CMK (cell line): ENCODE results near the gene YLPM1.

Experiments used
- DNase-seq: peaks from one replicate; pipeline ENCODE4 v3.0.0-alpha.2; 2010; ENCODE audit warnings: low read depth

The YLPM1 gene

GRCh38 chr14:74786796-74787315 is 23.7 kb downstream of the YLPM1 start:
- no peak for DNase-seq

- no peak for DNase-seq
Observed at GRCh38 chr14:74792249-74793039, 29.3 kb downstream of the YLPM1 start.

- DNase-seq = no peak
Observed at GRCh38 chr14:74793506-74794155, 30.5 kb downstream of the YLPM1 start.

GRCh38 chr14:74794947-74795346 is 31.8 kb downstream of the YLPM1 start:
- no peak for DNase-seq

GRCh38 chr14:74799765-74800164 is 36.6 kb downstream of the YLPM1 start:
- DNase-seq = no peak

- no peak for DNase-seq
Observed at GRCh38 chr14:74800780-74801179, 37.7 kb downstream of the YLPM1 start.

- no peak for DNase-seq
Observed at GRCh38 chr14:74801396-74801795, 38.3 kb downstream of the YLPM1 start.

GRCh38 chr14:74804219-74804825 is 41.2 kb downstream of the YLPM1 start:
- DNase-seq = no peak

- no peak for DNase-seq
Observed at GRCh38 chr14:74807853-74808545, 44.9 kb downstream of the YLPM1 start.

GRCh38 chr14:74816124-74816523 is 53.0 kb downstream of the YLPM1 start:
- no peak for DNase-seq

- no peak for DNase-seq
Observed at GRCh38 chr14:74820288-74820687, 57.2 kb downstream of the YLPM1 start.

- DNase-seq = no peak
Observed at GRCh38 chr14:74821267-74821915, 58.3 kb downstream of the YLPM1 start.

GRCh38 chr14:74824997-74825396 is 61.9 kb downstream of the YLPM1 start:
- no peak for DNase-seq

GRCh38 chr14:74826574-74826973 is 63.5 kb downstream of the YLPM1 start:
- no peak for DNase-seq

GRCh38 chr14:74829251-74829650 is 66.1 kb downstream of the YLPM1 start:
- DNase-seq = no peak

- no peak for DNase-seq
Observed at GRCh38 chr14:74832849-74833248, 69.7 kb downstream of the YLPM1 start.

- no peak for DNase-seq
Observed at GRCh38 chr14:74834692-74835392, 71.7 kb downstream of the YLPM1 start.

- DNase-seq = no peak
Observed at GRCh38 chr14:74835645-74836250, 72.6 kb downstream of the YLPM1 start.

GRCh38 chr14:74836251-74836960 is 73.3 kb downstream of the YLPM1 start:
- DNase-seq = no peak

GRCh38 chr14:74838166-74838565 is 75.0 kb downstream of the YLPM1 start:
- DNase-seq = no peak
